OCI-LY3 (cell line): ENCODE results near the gene CENPU.

Source experiments
- EZH2phosphoT487 ChIP-seq: fragments of 200-600 bp; shearing (Covaris generic); IDR thresholded peaks from 2 replicates; pipeline ENCODE4 v1.6.1; 2018; ENCODE audit warnings: antibody characterized with exemption, mixed run types, low read depth
- TF ChIP-seq, protein P1 (sequence below): fragments of 200-600, 300-600 bp; sonication (generic); IDR thresholded peaks from 2 replicates; pipeline ENCODE4 v1.5.1; 2014; ENCODE audit warnings: antibody characterized with exemption, low read length, low read depth

DNA sequence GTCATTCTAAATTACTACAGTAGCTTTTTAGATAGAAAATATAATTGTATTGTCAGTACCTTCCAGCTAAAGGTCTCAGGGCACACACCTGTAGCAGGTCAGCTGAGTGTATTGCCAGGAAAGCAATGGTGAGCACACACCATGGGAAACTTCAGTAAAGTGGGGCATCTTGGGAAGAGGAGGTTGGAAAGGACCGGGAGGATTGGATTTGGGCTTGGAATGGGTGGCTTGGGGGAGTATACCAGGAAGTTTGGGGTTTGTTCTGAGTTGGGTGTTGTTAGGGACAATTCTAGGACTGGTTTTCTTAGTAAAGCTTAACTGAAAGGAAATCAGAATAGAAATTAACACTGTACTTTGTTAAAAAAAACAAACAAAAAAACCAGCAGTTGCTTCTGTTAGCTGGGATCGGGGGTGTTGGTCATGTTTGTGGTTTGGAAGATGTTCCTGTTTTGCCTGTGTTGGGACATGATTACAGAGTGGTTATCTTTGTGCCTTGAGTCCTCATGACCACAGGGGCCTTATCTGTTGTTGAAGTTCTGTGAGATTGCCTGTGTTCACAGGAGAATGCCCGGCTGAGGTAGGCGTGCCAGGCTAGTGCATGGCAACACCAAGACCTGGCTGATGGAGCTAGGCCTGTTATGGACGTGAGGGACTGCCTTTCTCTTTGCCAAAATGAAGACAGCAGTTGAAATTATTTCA lies 49.3 kb downstream of the CENPU start:
- TF ChIP-seq, protein P1, sequence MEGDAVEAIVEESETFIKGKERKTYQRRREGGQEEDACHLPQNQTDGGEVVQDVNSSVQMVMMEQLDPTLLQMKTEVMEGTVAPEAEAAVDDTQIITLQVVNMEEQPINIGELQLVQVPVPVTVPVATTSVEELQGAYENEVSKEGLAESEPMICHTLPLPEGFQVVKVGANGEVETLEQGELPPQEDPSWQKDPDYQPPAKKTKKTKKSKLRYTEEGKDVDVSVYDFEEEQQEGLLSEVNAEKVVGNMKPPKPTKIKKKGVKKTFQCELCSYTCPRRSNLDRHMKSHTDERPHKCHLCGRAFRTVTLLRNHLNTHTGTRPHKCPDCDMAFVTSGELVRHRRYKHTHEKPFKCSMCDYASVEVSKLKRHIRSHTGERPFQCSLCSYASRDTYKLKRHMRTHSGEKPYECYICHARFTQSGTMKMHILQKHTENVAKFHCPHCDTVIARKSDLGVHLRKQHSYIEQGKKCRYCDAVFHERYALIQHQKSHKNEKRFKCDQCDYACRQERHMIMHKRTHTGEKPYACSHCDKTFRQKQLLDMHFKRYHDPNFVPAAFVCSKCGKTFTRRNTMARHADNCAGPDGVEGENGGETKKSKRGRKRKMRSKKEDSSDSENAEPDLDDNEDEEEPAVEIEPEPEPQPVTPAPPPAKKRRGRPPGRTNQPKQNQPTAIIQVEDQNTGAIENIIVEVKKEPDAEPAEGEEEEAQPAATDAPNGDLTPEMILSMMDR = no peak
- no peak for TF ChIP-seq EZH2phosphoT487
